PFSK-1 (cell line): ENCODE measurements around the gene FIGLA.

Experiments used
- POLR2AphosphoS5 ChIP-seq: IDR thresholded peaks from 2 replicates; pipeline ENCODE4 v1.6.1; 2012; ENCODE audit warnings: low read depth, mild to moderate bottlenecking, control low read depth, low read length, moderate library complexity
- SIN3A ChIP-seq: IDR thresholded peaks from 2 replicates; pipeline ENCODE4 v1.6.1; 2012; ENCODE audit warnings: mild to moderate bottlenecking, low read length, moderate library complexity, borderline replicate concordance; ENCODE audit not compliant: insufficient read depth
- TAF1 ChIP-seq: IDR thresholded peaks from 2 replicates; pipeline ENCODE4 v1.6.1; 2012; ENCODE audit warnings: low read length, control low read depth, borderline replicate concordance; ENCODE audit not compliant: insufficient read depth
- TF ChIP-seq, protein P1 (sequence below), 2 experiments: IDR thresholded peaks; 2 replicates each; pipeline versions ENCODE4 v1.6.1 to v1.8.0; 2011 to 2012; ENCODE audit warnings: low read depth in 2 of 2, low read length in 2 of 2, control low read depth in 1 of 2, inconsistent platforms in 1 of 2, mild to moderate bottlenecking in 1 of 2, moderate library complexity in 1 of 2; ENCODE audit not compliant: insufficient read depth in 1 of 2

DNA sequence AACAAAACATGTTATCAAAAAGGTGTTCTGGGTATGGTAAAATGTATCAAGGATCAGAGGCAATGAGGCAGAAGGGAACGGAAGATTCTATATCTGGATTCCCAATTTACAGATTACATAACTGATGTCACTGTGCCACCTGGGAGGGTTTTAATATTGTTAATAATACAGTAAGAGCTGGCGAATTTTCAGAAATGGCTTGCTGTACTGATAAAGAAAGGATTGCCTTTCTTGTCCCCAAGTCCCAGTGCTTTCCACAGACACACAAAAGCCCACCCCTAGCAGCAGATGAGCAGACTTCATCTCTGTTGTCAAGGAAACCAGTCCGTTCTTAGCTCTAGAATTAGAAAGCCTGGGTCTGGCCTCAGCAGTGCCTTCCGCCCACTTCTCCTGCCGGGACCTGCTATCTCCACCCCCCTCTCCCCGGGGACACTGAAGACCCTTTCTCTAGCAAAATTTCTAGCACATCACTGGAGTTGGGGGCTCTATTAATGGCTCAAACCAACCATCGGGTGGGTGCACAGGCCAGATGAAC is 56.7 kb downstream of the FIGLA start:
- TF ChIP-seq, protein P1, sequence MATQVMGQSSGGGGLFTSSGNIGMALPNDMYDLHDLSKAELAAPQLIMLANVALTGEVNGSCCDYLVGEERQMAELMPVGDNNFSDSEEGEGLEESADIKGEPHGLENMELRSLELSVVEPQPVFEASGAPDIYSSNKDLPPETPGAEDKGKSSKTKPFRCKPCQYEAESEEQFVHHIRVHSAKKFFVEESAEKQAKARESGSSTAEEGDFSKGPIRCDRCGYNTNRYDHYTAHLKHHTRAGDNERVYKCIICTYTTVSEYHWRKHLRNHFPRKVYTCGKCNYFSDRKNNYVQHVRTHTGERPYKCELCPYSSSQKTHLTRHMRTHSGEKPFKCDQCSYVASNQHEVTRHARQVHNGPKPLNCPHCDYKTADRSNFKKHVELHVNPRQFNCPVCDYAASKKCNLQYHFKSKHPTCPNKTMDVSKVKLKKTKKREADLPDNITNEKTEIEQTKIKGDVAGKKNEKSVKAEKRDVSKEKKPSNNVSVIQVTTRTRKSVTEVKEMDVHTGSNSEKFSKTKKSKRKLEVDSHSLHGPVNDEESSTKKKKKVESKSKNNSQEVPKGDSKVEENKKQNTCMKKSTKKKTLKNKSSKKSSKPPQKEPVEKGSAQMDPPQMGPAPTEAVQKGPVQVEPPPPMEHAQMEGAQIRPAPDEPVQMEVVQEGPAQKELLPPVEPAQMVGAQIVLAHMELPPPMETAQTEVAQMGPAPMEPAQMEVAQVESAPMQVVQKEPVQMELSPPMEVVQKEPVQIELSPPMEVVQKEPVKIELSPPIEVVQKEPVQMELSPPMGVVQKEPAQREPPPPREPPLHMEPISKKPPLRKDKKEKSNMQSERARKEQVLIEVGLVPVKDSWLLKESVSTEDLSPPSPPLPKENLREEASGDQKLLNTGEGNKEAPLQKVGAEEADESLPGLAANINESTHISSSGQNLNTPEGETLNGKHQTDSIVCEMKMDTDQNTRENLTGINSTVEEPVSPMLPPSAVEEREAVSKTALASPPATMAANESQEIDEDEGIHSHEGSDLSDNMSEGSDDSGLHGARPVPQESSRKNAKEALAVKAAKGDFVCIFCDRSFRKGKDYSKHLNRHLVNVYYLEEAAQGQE (IDR thresholded peaks at IDR 0.05; ENCODE audit: insufficient read depth in 1 of 2, low read depth in 2 of 2, low read length in 2 of 2): no peak
- no peak for TF ChIP-seq TAF1
- no peak for TF ChIP-seq POLR2AphosphoS5
- no peak for TF ChIP-seq SIN3A
